Activated CD8-positive, alpha-beta memory T cell treated with anti-CD3 and anti-CD28 coated beads for 48 hours (primary cell): ENCODE data around the gene GOLGA6D.
"Not testable (repeated sequence)": the region's sequence is repeated elsewhere in the genome, so short reads cannot be mapped to it uniquely, and the experiment has no call there.

Experiments used
- DNase-seq, 3 experiments: peaks; one replicate each; pipeline ENCODE4 v3.0.0-alpha.2; 2020; ENCODE audit warnings: low read depth in 2 of 3, low spot score in 2 of 3

GOLGA6D gene, protein sequence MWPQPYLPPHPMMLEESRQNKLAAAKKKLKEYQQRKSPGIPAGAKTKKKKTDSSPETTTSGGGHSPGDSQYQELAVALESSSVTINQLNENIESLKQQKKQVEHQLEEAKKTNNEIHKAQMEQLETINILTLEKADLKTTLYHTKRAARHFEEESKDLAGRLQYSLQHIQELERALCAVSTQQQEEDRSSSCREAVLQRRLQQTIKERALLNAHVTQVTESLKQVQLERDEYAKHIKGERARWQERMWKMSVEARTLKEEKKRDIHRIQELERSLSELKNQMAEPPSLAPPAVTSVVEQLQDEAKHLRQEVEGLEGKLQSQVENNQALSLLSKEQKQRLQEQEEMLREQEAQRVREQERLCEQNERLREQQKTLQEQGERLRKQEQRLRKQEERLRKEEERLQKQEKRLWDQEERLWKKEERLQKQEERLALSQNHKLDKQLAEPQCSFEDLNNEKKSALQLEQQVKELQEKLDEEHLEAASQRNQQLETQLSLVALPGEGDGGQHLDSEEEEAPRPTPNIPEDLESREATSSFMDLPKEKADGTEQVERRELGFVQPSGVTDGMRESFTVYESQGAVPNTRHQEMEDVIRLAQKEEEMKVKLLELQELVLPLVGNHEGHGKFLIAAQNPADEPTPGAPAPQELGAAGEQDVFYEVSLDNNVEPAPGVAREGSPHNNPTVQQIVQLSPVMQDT

DNA sequence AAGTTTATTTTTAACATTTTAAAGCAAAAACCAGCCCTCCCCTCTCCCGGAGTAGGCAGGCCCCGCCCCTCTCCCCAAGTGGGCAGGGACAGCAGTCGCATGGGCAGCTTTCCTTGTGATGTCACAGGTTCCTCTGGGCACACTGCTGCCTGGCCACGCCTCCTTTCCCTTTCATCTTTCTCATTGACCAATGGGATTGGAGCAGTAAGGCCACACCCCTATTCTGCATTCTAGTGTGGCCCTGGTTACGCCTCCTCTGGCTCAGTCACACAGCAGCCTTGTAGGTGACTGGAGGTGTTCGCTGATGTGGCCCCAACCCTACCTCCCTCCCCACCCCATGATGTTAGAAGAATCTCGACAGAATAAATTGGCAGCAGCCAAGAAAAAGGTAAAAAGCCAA lies at the start of gene GOLGA6D:
GOLGA6D (plus strand) TSS at position 264 of the 400 bp plus-strand sequence; CDS start at position 305, 41 bp downstream.
- DNase-seq = not testable (repeated sequence)

- DNase-seq = no peak
Observed at GRCh38 chr15:75233504-75234190, 49.0 kb upstream of the GOLGA6D start.

GRCh38 chr15:75234191-75234810 lies 48.3 kb upstream of the GOLGA6D start:
- DNase-seq = no peak

GRCh38 chr15:75235051-75235673 lies 47.5 kb upstream of the GOLGA6D start:
- no peak for DNase-seq

- no peak for DNase-seq
Observed at GRCh38 chr15:75235760-75236729, 46.6 kb upstream of the GOLGA6D start.

DNA sequence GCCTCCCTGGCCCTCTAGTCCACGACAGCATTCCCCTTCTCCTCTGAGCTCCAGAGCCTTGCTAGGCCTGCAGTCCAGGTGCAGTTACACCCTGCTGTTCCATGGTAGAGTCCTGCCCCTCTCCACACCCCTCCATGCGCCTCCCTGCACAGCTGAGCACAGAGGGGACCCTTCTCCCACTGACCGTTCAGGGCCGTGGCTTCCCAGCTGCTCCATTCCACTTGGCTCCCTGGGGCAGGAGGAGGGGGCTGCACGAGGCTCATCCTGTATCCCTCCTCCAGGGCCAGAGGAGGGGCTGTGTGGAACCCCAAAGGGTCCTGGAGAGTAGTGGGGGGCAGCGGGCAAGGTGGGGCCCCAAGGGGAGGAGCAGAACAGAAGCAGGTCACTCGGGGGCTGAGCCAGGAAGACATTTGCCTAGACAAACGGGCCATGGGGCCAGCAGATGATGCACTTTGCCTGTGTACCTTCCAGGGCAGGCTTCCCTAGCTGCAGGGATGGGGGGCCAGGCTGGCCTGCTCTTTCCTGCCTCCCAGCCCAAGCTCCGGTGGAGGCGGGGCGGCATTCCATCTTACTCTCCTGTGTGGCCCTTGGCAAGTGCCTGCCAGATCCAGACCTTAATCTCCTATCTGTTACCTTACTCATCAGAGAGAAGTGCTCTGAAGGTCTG lies 45.2 kb upstream of the GOLGA6D start:
- DNase-seq = no peak

- DNase-seq = no peak
Observed at GRCh38 chr15:75238150-75238549, 44.5 kb upstream of the GOLGA6D start.

GRCh38 chr15:75245741-75246140 lies 36.9 kb upstream of the GOLGA6D start:
- not testable (repeated sequence) for DNase-seq

DNA sequence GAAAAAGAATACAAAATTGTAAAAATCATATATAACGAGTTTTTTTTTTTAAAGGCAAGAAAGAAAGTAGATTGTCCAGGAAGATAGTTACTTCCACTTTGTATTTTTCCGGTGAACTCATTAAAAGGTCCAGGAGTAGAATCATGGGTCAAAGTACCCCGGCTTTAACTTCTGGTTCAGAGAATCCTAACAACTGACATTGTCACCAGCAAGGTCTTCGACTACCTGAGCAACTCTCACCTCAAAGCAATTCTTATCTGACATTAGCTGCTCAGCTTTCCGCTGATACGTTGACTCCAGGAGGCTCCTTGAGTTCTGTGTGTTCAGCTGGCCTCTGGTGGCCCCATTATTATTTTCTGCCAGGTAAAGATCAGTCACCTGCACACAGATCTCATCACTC lies 33.6 kb upstream of the GOLGA6D start:
- DNase-seq = not testable (repeated sequence)

DNA sequence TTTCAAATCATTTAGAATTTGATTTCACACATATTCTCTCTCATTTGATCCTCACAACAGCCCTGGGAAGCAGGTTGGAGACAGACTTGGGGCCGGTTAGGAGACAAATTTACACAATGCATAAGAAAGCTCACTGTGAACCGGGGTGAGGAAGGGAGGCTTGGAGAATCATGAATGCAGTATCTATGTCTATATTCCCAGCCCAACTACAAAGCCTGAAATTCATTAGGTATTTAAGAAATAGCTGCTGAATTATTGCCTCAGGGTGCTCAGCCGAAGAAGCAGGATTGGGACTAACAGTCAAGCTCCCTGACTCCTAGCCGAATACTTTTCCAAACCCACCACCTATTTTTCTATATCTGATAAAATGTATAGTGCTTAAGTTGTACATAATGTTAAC lies 32.9 kb upstream of the GOLGA6D start:
- no peak for DNase-seq

DNA sequence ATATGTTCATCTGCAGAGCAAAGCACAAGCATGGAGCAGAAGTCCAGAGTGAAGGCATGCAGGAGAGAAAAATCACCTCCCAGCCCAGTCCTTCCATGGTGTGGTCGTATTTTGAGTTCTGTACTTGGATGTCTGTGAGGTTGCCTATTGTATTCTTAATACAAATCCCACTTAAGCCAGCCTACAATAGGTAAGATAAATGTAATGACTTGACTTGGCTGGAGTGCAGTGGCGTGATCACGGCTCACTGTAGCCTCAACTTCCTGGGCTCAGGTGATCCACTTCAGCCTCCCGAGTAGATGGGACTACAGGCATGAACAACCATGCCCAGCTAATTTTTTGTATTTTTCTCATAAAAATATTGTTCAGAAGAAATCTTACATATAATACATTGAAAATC lies 31.3 kb upstream of the GOLGA6D start:
- not testable (repeated sequence) for DNase-seq

DNA sequence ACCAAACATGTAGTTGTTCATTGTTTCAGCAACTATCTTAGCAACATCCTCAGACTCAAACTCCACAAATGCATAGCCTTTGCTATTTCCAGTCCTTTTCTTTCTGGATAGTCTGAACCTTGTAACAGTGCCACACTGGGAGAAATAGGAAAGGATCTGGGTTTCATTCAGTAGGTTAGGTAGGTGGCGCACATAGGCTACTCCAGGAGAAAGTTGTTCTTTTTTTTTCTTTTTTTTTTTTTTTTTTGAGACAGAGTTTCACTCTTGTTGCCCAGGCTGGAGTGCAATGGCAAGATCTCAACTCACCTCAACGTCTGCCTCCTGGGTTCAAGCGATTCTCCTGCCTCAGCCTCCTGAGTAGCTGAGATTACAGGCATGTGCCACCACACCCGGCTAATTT lies 30.4 kb upstream of the GOLGA6D start:
- DNase-seq = not testable (repeated sequence)

GRCh38 chr15:75258034-75258433 lies 24.6 kb upstream of the GOLGA6D start, which contains the start of gene GOLGA6C:
GOLGA6C (plus strand) TSS chr15:75258334; CDS start chr15:75258599, 265 bp downstream.
- DNase-seq = not testable (repeated sequence)

DNA sequence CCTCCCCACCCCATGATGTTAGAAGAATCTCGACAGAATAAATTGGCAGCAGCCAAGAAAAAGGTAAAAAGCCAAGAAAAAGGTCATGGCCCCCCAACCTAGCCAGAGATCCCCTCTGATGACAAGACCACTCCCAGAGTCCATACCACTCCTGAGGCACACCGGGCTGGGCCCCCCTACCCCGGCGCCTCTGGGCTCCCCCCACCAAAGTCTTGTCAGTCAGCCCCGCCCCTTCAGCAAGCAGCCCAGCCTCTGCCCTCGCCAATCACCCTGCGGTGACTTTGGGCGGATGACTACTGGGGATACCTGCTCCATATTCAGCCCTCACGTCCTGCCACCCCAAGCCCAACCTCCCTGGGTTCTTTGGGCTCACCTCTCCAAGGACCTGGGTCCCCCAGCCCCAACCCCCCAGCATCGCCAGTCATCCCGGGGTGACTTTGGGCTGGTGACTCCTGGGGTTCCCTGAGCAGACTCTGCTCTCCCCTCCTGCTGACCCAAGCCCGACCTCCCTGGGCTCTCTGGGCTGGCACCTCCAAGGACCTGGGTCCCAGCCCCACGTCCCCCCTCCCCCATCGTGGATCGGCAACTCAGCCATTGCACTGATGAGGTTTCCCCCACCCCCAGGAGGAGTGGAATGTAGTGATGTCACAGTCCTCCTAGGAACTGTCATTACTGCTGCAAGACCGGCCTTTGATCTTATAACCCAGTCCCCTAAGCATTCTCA lies 23.9 kb upstream of the GOLGA6D start:
- DNase-seq = not testable (repeated sequence)

DNA sequence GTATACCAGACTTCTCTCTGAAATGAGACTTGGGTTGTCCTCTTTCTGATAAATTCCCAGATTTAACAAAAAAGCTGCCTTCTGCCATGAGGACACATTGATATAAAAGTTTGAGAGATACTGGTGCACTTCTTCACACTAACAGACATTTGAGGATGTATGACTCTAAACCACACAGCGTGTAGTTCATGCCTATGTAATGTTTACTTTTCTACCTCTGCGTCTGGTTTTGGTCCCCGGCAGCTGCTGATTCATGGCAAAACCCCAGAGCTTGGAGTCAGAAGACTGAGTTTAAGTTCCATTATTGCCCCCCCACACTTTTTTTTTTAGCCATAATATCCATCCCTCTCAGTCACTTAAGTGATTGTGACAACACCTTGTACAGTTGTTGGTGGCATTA lies 22.8 kb upstream of the GOLGA6D start:
- DNase-seq = not testable (repeated sequence)

DNA sequence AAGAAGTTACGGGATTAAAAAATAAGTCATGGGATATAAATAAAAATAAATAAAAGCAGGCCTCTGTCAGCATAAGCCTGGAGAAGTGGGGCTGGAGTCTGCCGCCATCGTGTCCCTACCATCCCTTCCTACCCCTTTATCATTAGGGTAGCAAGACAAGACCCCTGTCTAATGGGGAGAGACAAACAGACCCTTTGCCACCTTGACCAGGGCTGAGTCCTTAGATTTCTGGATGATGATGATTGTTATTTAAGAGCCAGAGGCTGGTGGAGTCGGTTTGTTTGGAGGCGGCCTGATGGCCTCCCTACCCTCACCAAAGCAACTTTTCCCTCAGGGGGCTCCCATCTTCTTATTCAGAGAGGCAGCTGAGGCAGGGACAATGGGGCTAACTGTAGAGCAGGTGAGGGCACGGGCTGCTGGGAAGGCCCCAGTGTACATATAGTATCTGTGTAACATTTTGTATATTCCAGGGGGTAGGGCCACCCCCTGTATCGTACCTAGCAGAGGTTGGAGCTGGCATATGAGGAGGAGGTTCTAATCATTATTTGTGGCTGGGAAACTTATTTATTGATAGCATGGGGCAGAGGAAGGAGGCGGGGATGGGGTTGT lies 8.8 kb upstream of the GOLGA6D start:
- not testable (repeated sequence) for DNase-seq

DNA sequence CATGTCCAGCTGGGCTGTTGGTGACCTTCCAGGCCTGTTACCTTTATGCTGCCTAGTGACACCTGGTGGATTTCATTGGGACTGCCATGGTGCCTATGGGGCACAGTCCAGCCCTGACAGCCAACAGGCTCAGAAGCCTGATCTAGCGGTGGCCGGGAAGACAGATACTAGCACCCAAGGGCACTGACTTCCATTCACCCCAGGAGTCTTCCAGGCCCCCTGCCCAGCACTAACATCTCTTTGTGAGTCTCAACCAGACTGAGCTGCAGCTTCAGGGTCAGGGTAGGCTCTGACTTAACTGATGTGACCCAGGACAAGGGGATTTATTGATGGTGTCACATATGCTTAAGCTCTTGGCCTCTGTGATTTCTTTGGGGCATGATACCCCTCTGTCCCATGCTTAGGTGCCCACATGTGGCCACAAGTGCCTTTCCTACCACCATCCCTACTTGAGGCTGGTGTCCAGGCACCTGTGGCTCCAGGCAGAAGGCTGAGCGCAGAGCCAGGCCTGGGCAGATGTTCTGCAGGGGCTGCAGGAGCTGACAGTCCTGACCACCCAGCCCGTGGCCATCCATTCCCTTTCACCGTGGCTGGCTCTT lies 8.0 kb upstream of the GOLGA6D start:
- peak; percentile 47 to 57 (median 51) for DNase-seq
